ENCODE results near the gene SPDYE1.
"Not testable (repeated sequence)": the region's sequence is repeated elsewhere in the genome, so short reads cannot be mapped to it uniquely, and the experiment has no call there.

SPDYE1 gene

GRCh38 chr7:43992896-43993295 is 4.8 kb upstream of the SPDYE1 start:
- not testable (repeated sequence) for DNase-seq

DNA sequence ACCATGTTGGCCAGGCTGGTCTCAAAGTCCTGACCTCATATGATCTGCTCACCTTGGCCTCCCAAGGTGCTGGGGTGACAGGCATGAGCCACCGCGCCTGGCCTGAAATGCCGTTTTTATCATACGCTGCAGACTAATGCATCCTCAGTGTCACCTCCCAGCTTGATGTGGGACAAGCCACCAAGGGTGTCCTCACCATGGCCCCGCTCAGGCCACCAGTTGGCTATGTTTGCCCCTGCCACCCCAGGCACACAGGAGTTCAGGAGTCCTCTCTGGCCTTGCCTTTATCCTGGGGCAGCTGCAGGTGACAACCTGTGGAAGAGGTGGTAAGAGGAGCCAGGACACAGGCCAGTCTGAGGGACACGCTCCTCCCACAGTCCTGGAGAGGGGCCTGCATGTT is 3.0 kb upstream of the SPDYE1 start:
- not testable (repeated sequence) for DNase-seq

DNA sequence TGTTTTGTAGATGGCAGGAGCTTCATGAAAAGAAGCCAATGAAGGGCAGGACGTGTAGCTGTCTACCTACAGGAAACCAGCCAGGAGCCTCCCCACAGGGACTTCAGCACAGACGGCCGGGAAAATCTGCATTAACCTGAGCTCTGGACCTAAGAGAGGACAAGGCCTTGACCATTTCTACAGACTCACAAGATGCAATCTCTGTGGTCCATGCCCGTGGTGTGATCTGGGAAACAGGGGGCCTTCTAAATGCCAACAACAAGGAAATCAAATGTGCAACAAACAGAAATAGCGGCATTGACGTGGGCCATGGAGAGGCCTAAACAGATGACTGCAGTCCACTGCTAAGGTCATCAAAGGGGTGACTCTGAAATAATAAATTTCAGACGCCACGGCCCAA is 14.4 kb downstream of the SPDYE1 start:
- DNase-seq, result not testable (repeated sequence)

DNA sequence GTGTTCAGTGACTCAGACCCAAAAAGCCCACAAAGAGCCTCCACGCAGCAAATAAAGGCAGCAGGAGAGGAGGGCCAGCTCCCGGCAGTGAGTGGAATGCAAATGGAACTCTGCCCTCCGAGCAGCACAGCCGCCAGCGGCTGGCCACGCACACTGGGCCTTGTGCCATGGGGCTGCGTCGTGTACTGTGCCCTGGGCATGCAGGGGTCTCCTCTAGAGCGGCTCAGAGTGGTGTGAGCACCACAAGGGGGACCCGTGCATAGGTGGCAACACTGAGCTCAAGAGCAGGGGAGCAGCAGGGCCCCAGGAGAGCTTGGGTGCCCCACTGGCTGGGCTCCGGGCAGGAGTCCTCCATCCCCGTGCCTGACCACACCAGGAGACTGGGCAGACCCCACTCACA is 17.4 kb downstream of the SPDYE1 start:
- not testable (repeated sequence) for DNase-seq

- DNase-seq, result peak; percentile 89
These were observed 21.4 kb downstream of the SPDYE1 start for GRCh38 chr7:44018857-44019807.

DNA sequence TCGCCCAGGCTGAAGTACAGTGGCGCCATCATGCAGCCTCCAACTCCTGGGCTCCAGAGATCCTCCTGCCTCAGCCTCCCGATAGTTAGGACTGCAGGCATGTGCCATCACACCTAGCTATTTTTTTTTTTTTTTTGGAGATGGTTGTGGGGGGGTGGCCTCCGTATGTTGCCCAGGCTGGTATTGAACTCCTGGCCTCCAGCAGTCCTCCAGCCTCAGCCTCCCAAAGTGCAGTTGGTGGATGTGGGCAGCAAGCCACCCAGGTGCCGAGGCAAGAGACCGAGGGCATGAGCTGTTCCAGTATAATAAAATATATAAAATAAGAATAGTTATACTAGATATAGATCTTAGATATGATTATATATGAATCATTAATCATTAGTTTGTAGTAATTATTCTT is 22.1 kb downstream of the SPDYE1 start:
- DNase-seq, result not testable (repeated sequence)

DNA sequence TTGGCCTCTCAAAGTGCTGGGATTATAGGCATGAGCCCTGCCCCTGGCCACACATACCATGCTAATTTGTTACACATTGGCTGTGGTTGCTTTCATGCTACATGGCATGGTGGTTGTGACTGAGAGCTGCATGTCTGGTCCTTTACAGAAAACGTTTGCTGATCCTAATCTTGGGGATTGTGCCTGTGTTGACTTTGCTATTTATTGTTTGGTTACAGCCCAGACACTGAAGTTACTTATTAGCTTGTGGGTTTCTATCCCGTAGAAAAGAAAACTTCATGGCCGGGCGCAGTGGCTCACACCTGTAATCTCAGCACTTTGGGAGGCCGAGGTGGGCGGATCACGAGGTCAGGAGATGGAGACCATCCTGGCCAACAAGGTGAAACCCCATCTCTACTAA is 24.4 kb downstream of the SPDYE1 start:
- not testable (repeated sequence) for DNase-seq

- DNase-seq, result not testable (repeated sequence)
These were observed 25.2 kb downstream of the SPDYE1 start for GRCh38 chr7:44022796-44023467.

DNA sequence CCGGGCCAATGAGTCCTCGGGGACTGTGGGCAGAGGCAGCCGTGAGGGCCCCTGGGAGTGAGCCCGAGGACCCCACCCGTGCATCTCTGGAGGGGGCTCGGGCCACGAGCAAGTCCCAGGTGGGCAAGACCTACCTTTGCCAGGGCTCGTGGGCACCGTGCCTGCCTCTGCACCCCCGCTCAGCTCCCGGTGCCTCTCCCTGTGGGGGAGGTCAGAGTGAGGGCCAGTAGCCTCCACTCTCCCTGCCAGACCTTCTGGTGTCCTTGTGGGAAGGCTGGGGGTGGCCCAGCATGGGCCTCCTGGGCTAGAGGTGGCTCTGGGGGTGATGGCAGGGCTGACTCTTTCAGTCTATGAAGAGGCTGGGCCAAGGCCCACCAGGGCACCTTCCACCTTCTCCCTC is 31.7 kb downstream of the SPDYE1 start:
- DNase-seq, result not testable (repeated sequence)

DNA sequence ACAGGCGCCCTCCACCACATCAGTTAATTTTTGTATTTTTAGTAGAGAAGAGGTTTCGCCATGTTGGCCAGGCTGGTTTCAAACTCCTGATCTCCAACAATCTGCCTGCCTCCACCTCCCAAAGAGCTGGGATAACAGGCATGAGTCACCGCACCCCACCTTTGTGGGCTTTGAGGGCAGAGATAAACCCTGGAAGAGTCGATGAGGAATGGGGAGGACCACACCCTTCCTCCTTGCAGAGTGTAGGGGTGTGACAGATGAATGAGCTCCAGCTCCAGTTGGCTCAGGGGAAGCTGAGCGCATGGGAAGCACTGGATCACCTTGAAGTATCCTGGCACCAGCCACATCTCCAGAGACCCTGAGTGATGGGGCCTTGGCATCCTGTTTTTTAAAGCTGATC is 32.3 kb downstream of the SPDYE1 start:
- DNase-seq, result not testable (repeated sequence)

DNA sequence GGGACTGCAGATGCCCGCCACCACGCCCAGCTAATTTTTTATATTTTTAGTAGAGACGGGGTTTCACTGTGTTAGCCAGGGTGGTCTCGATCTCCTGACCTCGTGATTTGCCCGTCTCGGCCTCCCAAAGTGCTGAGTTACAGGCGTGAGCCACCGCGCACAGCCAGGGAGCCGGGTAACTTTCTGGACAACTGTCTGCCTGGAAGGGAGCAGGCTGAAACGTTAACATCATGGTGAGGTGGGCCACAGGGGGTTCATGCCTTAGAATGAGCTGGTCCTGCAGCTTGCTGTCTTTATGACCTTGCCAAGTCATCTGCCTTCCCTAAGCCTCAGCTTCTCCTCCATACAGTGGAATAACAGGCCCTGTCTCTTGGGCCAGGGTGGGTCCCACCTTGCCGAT is 33.6 kb downstream of the SPDYE1 start:
- DNase-seq, result not testable (repeated sequence)

DNA sequence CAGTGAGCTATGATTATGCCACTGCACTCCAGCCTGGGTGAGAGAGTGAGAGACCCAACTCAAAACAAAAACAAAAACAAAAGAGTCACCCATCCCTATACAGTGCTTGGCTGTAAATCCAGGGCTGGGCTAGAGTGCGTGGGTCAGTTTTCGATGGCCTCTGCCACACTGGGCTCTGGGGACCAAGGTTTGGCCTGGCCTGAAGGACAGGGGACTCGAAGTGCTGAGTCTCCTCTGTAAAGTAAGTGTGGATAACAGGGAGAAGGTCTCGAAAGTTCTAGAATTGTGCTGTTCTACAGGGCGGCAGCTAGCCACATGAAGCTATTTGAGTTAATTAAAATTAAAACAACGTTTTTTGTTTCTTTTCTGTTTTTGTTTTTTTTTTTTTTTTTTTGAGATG is 34.3 kb downstream of the SPDYE1 start:
- DNase-seq, result not testable (repeated sequence)

DNA sequence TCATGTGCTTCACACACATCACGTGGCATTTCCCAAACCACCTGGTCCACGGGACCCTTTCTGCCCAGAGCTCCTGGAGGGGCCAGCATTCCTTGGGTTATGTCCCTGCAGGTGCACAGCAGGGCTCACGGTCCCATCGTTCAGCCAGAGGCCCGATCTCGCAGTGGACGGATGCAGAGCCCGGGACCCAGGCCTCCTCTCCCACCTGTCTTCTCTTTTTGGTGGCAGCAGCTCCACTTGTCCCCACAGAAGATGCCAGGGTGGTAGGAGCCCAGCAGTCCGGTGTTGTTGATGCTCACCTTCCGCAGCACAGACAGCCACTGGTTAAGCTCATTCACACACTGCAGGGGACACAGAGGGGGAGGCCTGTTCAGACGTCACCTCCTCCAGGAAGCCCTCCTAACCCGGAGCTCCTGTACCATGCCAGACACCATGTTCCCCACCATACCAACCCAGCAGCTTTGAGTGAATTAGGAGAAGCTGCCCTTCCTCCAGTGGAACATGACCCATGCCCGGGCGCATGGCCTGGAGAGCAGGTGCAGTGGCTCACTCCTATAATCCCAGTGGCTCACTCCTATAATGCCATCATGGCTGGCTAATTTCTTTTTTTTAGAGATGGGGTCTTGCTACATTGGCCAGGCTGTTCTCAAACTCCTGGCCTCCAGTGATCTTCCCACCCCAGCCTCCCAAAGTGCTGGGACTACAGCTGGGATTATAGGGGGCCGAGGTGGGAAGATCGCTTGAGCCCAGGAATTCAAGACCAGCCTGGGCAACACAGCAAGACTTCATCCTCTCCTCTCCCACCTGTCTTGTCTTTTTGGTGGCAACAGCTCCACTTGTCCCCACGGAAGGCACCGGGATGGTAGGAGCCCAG is 36.5 kb downstream of the SPDYE1 start:
- DNase-seq, result not testable (repeated sequence)

DNA sequence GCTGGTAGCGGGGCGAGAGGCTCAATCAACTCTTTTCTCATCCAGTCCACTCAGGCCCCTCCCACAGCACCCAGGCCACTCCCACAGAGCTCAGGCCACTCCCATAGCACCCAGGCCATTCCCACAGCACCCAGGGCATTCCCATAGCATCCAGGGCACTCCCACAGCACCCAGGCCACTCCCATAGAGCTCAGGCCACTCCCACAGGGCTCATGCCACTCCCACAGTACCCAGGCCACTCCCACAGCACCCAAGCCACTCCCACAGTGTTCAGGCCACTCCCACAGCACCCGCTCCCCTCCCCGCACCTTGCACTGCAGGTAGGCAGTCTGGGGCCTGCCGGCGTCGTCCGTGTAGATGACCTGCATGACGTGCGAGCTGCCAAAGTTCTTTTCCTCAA is 38.7 kb downstream of the SPDYE1 start:
- not testable (repeated sequence) for DNase-seq

- DNase-seq, result not testable (repeated sequence)
These were observed 40.3 kb downstream of the SPDYE1 start for GRCh38 chr7:44037951-44038350.

GRCh38 chr7:44038553-44038952 is 40.9 kb downstream of the SPDYE1 start:
- not testable (repeated sequence) for DNase-seq

DNA sequence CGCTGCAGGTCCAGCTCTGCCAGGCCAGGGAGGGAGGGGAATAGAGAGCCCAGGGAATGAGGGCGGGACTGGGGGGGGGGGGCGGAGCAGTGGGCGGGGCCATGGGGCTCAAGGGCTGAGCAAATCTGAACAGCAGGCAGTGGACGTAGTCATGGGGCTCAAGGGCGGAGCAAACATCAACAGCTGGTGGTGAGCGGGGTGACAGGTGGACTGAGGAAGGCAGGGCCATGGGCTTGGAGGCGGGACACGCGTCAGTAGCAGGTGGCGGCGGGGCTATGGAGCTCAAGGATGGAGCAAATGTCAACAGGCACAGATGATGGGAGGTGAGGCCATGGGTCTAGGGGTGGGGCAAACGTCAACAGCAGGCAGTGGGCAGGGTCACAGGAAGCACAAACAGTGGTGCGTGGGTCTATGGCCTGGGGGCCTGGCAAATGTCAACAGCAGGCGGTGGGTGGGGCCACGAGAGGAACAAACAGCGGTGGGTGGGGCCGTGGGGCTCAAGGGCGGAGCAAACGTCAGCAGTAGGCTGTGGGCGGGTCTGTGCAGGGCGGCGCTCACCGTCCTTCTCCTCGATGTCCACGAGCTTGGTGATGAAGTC is 41.4 kb downstream of the SPDYE1 start:
- peak; percentile 84 for DNase-seq

DNA sequence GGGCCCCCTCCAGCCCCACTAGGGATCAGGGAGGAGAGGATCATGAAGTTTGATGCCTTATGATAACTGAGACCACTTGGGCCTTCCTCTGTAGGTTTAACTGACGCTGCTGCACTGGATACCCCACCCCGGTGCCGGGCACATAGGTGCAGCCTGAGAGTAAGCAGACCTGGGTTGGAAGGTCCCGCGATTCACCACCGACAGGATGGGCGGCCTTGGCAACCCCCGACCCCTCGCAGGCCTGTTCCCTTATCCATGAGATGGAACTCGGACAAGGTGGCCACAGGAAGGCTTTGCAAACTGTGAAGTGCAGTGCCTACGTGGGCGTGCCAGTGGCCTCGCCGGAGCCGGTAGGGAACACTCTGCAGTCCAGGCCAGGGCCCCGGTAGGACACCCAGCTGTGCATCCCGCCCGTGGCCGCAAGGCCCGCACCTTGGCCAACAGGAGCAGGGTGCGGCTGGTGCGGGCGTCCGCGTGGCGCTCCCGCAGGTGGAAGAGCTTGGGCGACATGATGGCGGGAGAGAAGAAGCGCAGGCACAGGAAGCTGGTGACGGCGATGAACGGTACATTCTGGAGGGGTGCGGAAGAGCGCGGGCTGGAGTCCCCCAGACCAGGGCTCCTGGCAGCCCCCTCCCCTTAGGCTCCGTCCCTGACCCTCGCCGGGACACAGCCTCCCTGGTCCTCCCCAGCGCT is 42.2 kb downstream of the SPDYE1 start:
- not testable (repeated sequence) for DNase-seq

GRCh38 chr7:44040493-44040891 is 42.8 kb downstream of the SPDYE1 start:
- DNase-seq, result not testable (repeated sequence)

- DNase-seq, result no peak
These were observed 44.5 kb downstream of the SPDYE1 start for GRCh38 chr7:44042221-44042620.

DNA sequence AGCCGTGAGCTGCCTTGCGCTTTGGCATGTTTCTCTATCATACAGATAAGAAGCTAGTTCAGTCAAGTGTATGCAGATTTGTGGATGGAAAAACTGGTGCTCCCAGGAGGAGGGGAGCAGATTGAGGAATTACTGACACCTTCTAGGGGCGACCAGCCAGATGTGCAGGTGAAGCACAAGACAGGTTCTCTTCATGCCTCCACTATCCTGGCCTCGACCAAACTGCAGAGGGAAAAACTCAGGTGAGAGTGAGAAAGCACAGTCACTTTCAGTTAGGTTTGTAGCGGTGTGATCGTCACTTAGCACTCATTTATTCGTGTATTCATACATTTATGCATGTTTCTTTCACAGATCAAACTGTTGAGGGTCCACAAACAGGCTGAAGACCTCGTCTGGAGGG is 46.2 kb downstream of the SPDYE1 start:
- DNase-seq, result no peak
